Thoracic aorta (tissue), 2 donors: ENCODE measurements around the gene LGALS3BP. TPM values are rescaled to one million over a fixed set of nuclear protein-coding genes. Genes with fewer than 3 reads are reported as not detected.

Experiments
- ATAC-seq: fragments of 150-250 bp; one replicate; pipeline ENCODE4 v1.8.0; 2017; ENCODE audit warnings: low read depth; ENCODE audit not compliant: insufficient number of reproducible peaks, low FRiP score
- DNase-seq: peaks from one replicate; pipeline ENCODE4 v3.0.0-alpha.2; 2020; ENCODE audit warnings: low spot score
- H3K27ac ChIP-seq, 2 donors: fragments of 200-600 bp; sonication (generic); 1 replicate in 1 of 2; 2 replicates in 1 of 2; pipeline ENCODE4 v1.5.1; 2016; ENCODE audit warnings: mild to moderate bottlenecking in 2 of 2, moderate library complexity in 2 of 2
- H3K27me3 ChIP-seq: fragments of 200-600 bp; sonication (generic); replicated peaks from 2 replicates; pipeline ENCODE4 v1.6.0; 2016; ENCODE audit warnings: mild to moderate bottlenecking; ENCODE audit not compliant: insufficient read depth
- H3K36me3 ChIP-seq: fragments of 200-600 bp; sonication (generic); one replicate; pipeline ENCODE4 v1.5.1; 2016
- H3K4me1 ChIP-seq, 2 donors: fragments of 200-600 bp; sonication (generic); 1 replicate in 1 of 2; 2 replicates in 1 of 2; pipeline versions ENCODE4 v1.5.1 to v1.6.0; 2016; ENCODE audit warnings: low read depth in 2 of 2, mild to moderate bottlenecking in 1 of 2; ENCODE audit not compliant: control insufficient read depth in 1 of 2
- H3K4me3 ChIP-seq: fragments of 200-600 bp; sonication (generic); 2 replicates; pipeline ENCODE4 v1.5.1; 2016; ENCODE audit warnings: mild to moderate bottlenecking
- H3K9me3 ChIP-seq: fragments of 200-600 bp; sonication (generic); 2 replicates; pipeline ENCODE4 v1.5.1; 2016
- CTCF ChIP-seq: fragments of 200-600 bp; sonication (generic); IDR thresholded peaks from one replicate; pipeline ENCODE4 v1.5.1; 2019; ENCODE audit warnings: antibody characterized with exemption
- total RNA-seq, 2 donors: library from RNA; depleted of rRNA; stranded (reverse); fragments of >200 nt; gene quantifications; one replicate each; pipeline versions ENCODE4 v1.1.0 to v1.2.3, GENCODE V29; 2016

Gene LGALS3BP
- total RNA-seq, 2 donors from 2014 or later, result 205 to 308 TPM

GRCh38 chr17:78976907-78977680 lies 2.6 kb downstream of the LGALS3BP start:
- no peaks in the 10 kb centered on the region for H3K27me3 ChIP-seq
- peak overlapping the region in 1 of 2 donors; percentile 53 for H3K27ac ChIP-seq
- no peaks in the 10 kb centered on the region for H3K36me3 ChIP-seq
- peaks cover 17 to 61% of the 10 kb centered on the region in 2 donors for H3K4me1 ChIP-seq
- no peaks in the 10 kb centered on the region for H3K9me3 ChIP-seq
- DNase-seq (no peak), ATAC-seq (no peak)
- no peak for TF ChIP-seq CTCF
- H3K4me3 ChIP-seq, result no peak overlapping the region

DNA sequence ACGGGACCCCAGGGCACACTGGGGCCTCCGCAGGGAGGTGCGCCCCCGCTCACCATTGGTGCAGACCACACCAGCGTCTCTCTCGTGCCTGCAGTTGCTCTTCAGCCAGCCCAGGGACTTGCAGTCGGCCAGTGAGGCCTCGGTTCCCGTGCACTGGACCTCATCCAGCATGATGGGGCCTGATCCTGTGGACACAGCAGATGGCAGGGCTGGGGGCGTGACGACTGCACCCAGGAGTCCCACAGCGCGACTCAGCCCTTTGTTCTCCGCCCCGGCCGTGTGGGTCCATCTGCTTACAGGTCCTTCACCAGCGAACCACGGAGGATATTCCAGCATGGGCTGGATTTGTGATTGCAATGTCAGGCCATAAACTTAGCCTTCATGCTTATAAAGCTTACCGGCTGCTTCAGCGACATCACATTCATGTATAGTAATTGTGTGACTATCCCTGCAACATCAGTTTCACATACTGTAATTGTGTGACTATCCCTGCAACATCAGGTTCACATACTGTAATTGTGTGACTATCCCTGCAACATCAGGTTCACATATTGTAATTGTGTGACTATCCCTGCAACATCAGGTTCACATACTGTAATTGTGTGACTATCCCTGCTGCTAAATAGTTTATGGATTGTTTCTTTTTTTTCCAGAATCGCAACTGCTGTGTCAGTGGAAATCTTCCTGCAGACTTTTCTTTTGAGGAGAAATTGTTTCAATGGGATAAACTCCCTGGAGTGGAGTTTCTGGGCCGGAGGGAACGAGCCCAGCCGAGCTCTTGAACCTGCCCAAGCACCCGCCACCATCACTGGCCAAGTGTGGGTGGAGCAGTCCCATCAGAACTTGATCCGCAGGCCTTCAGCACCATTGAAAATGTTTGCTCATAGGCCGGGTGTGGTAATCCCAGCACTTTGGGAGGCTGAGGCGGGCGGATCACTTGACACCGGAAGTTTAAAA lies 4.8 kb downstream of the LGALS3BP start:
- DNase-seq (peak; percentile 47), ATAC-seq (no peak)
- no peak for TF ChIP-seq CTCF
- H3K4me3 ChIP-seq, result peak overlapping the region; percentile 30
- H3K27ac ChIP-seq, result peak overlapping the region; percentile 77 to 85
- H3K9me3 ChIP-seq, result no peaks in the 10 kb centered on the region
- peaks cover 17 to 66% of the 10 kb centered on the region in 2 donors for H3K4me1 ChIP-seq
- no peaks in the 10 kb centered on the region for H3K36me3 ChIP-seq
- H3K27me3 ChIP-seq, result no peaks in the 10 kb centered on the region

DNA sequence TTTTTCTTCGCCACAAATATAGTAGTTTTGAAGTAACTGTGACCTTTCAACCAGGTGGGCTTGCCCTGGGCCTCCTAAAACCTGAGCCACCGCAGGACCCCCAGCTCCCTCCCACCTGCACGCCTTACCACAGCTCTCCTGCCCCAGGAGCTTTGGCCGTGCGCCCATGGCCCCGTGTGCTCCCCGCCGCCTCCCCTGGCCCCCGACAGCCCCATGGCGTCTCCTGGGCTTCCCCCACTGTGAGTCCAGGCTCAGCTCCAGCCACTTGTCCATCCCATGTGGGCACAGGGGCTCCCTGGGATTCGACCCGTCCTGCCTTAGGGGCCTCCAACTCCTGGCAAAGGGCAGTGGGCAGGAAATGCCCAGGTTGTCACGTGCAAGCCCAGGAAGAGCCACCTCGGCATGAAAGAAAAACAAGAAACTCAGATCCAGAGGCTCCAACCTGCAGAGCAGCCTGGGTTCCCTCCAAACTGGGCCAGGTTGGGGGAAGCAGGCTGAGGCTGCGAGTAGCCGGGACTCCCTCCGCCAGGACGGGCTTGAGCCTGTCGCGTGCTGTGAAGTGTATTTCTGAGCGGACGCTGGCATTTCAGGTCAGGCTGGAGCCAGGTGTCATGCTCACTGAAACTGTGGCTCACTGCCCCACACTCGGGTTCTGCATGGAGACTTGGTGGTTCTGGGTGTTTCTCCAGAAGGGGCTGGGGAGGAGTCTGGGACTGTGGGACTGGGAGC lies 5.8 kb downstream of the LGALS3BP start:
- Histone ChIP-seq H3K27me3 (no peaks in the 10 kb centered on the region), H3K4me3 (no peak overlapping the region), H3K27ac (no peak overlapping the region), H3K9me3 (no peaks in the 10 kb centered on the region), H3K36me3 (no peaks in the 10 kb centered on the region), H3K4me1 (peaks cover 9 to 56% of the 10 kb centered on the region in 2 donors)
- no peak for ATAC-seq
- TF ChIP-seq CTCF, result no peak
- DNase-seq, result no peak

DNA sequence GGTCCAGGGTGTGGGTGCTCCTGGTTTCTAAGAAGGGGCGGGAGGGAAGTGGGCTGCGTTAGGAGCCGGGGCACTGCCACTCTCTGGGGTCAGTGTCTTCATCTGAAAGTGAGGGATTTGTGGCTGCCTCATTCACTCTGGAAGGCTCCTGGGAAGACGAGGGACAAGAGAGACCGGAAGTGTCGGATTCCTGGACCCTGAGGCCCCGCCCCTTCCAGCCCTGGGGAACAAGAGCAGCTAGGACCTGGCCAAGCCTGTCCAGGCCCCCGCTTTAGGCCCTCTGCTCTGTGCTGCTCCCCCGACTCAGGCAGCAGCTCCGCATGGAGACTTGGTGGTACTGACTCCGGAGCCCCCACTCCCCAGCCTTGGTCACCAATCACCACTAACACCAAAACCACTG lies 6.5 kb downstream of the LGALS3BP start:
- H3K27ac ChIP-seq, result no peak overlapping the region
- H3K4me3 ChIP-seq, result no peak overlapping the region
- DNase-seq, result no peak
- no peaks in the 10 kb centered on the region for H3K36me3 ChIP-seq
- no peak for ATAC-seq
- H3K9me3 ChIP-seq, result no peaks in the 10 kb centered on the region
- H3K27me3 ChIP-seq, result no peaks in the 10 kb centered on the region
- peaks cover 6 to 49% of the 10 kb centered on the region in 2 donors for H3K4me1 ChIP-seq
- TF ChIP-seq CTCF, result no peak
